PFSK-1 (cell line): ENCODE results near the gene ATF6.

ENCODE experiments used
- FOXP2 ChIP-seq: optimal IDR thresholded peaks from 2 replicates; pipeline ENCODE3; 2011; ENCODE audit warnings: borderline replicate concordance, control low read depth, inconsistent platforms; ENCODE audit not compliant: insufficient read depth; ENCODE audit errors: extremely low read length, extremely low read depth
- POLR2AphosphoS5 ChIP-seq: IDR thresholded peaks from 2 replicates; pipeline ENCODE4 v1.6.1; 2012; ENCODE audit warnings: low read depth, mild to moderate bottlenecking, control low read depth, low read length, moderate library complexity
- SIN3A ChIP-seq: IDR thresholded peaks from 2 replicates; pipeline ENCODE4 v1.6.1; 2012; ENCODE audit warnings: mild to moderate bottlenecking, low read length, moderate library complexity, borderline replicate concordance; ENCODE audit not compliant: insufficient read depth

DNA sequence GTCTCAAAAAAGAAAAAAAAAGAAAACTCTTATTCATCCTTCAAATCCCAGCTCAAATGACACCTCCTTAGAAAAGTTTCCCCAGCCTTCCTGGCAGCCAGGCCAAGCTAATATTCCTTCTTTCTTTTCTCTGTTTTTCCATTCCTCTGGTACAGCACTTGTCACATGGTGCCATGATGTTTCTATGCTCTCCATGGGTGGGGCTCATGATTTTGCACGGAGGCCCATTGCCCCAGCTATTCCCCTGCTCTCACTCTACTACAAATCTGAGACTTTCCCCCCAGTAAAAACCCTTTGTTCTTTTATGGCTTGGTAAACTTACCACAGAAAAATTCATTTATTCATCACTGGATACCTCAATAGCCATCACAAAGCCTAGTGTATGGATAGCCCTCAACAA is 231.0 kb downstream of the ATF6 start:
- TF ChIP-seq POLR2AphosphoS5 (no peak), SIN3A (no peak), FOXP2 (no peak)
